K562 (cell line): Measurements from ENCODE around the gene DPH7. TPM values are rescaled to one million over a fixed set of nuclear protein-coding genes. Genes with fewer than 3 reads are reported as not detected.

Experiments
- ATAC-seq: fragments of 200-7000 bp; cut with Tn5 transposase; 3 replicates; pipeline ENCODE4 v1.9.1; 2020; ENCODE audit warnings: moderate library complexity
- BruUV-seq: library from RNA; stranded (reverse); fragments of 400-500 nt; replicated peaks from 2 replicates; lab custom pipeline; 2021; lab: Mats Ljungman, UMichigan
- CTCF ChIA-PET: fragments of 300-600 bp; formaldehyde crosslinking; extraction: SDS; loops from one replicate; lab custom pipeline; 2021; ENCODE audit warnings: low intra/inter-chr PET ratio; lab: Yijun Ruan, JAX
- POLR2A ChIA-PET: fragments of 300-600, 350-650 bp; sonication (Branson Sonifier 250); formaldehyde crosslinking; extraction: SDS; loops from one replicate; lab custom pipeline; 2021; ENCODE audit warnings: antibody characterized with exemption, inconsistent platforms; lab: Yijun Ruan, JAX
- DNase-seq, 4 experiments: peaks; one replicate each; pipeline versions ENCODE4 v3.0.0 to v3.0.0-alpha.2; 2011 to 2018; ENCODE audit warnings: low spot score in 3 of 4, mixed read lengths in 3 of 4; ENCODE audit errors: extremely low read depth in 1 of 4
- FAIRE-seq: peaks from 2 replicates; lab custom pipeline; 2011; peaks lifted over from hg19 to GRCh38; lab: Jason Lieb, UNC
- H2AFZ ChIP-seq: 2 replicates; pipeline ENCODE4 v1.6.0; 2011; ENCODE audit warnings: low read depth, low read length, control low read depth, inconsistent platforms
- H3K27ac ChIP-seq: fragments of 200-600 bp; 3 replicates; pipeline ENCODE4 v1.8.0; 2011; ENCODE audit warnings: low read depth, mild to moderate bottlenecking, control low read depth, inconsistent platforms, low read length, moderate library complexity, mixed read lengths; ENCODE audit errors: extremely low read depth
- H3K27me3 ChIP-seq, 2 experiments: fragments of 300-600 bp in 1 of 2; 2 replicates in 1 of 2; 3 replicates in 1 of 2; pipeline versions ENCODE4 v1.6.0 to v1.8.0; 2011; ENCODE audit warnings: inconsistent platforms in 2 of 2, low read length in 2 of 2, mild to moderate bottlenecking in 1 of 2, mixed read lengths in 1 of 2, moderate library complexity in 1 of 2; ENCODE audit not compliant: control insufficient read depth in 2 of 2, insufficient read depth in 2 of 2
- H3K36me3 ChIP-seq: fragments of 300-600 bp; 3 replicates; pipeline ENCODE4 v1.8.0; 2011; ENCODE audit warnings: mild to moderate bottlenecking, low read length, inconsistent platforms; ENCODE audit not compliant: control insufficient read depth, insufficient read depth
- H3K4me1 ChIP-seq, 2 experiments: fragments of 200-600 bp in 1 of 2; replicated peaks in 1 of 2; 2 replicates in 1 of 2; 3 replicates in 1 of 2; pipeline versions ENCODE4 v1.5.1 to v1.8.0; 2011; ENCODE audit warnings: inconsistent platforms in 2 of 2, low read length in 2 of 2, mild to moderate bottlenecking in 1 of 2, mixed read lengths in 1 of 2, moderate library complexity in 1 of 2; ENCODE audit not compliant: control insufficient read depth in 2 of 2, insufficient read depth in 2 of 2
- H3K4me2 ChIP-seq: 2 replicates; pipeline ENCODE4 v1.6.1; 2011; ENCODE audit warnings: low read length, control low read depth, inconsistent platforms, mixed read lengths; ENCODE audit not compliant: insufficient read depth
- H3K4me3 ChIP-seq: fragments of 200-600 bp; sonication (generic), shearing (Covaris generic); 2 replicates; pipeline ENCODE4 v1.5.1; 2016; ENCODE audit warnings: control low read depth, inconsistent platforms
- H3K79me2 ChIP-seq: fragments of 200-600 bp; 3 replicates; pipeline ENCODE4 v1.8.0; 2011; ENCODE audit warnings: low read length, inconsistent platforms; ENCODE audit not compliant: control insufficient read depth, insufficient read depth
- H3K9ac ChIP-seq, 2 experiments: 2 replicates each; pipeline versions ENCODE4 v1.6.0 to v1.6.1; 2011; ENCODE audit warnings: low read depth in 2 of 2, low read length in 2 of 2, control low read depth in 1 of 2, inconsistent platforms in 1 of 2, mild to moderate bottlenecking in 1 of 2, mixed read lengths in 1 of 2; ENCODE audit not compliant: insufficient read depth in 1 of 2
- H3K9me1 ChIP-seq: one replicate; pipeline ENCODE4 v1.6.0; 2011; ENCODE audit warnings: inconsistent platforms, mild to moderate bottlenecking, low read length, moderate library complexity; ENCODE audit not compliant: control insufficient read depth, insufficient read depth
- H3K9me3 ChIP-seq: replicated peaks from 2 replicates; pipeline ENCODE4 v1.5.1; 2011; ENCODE audit warnings: low read depth, low read length, inconsistent platforms; ENCODE audit not compliant: control insufficient read depth, insufficient read depth
- H4K20me1 ChIP-seq: replicated peaks from 2 replicates; pipeline ENCODE4 v1.6.1; 2011; ENCODE audit warnings: low read length, inconsistent platforms, mixed read lengths; ENCODE audit not compliant: control insufficient read depth, insufficient read depth
- BRD4 ChIP-seq: fragments of 200-600 bp; sonication (generic); IDR thresholded peaks from 2 replicates; pipeline ENCODE4 v1.6.1; 2017; ENCODE audit warnings: inconsistent platforms
- CHD1 ChIP-seq: fragments of 200-600 bp; sonication (generic); IDR thresholded peaks from one replicate; pipeline ENCODE4 v1.6.1; 2012; ENCODE audit warnings: mild to moderate bottlenecking, moderate library complexity, low read length, inconsistent platforms
- CXXC5 ChIP-seq: fragments of 250-450 bp; sonication (Bioruptor Pico); IDR thresholded peaks from 2 replicates; pipeline ENCODE4 v1.8.0; 2022; ENCODE audit warnings: inconsistent platforms, mild to moderate bottlenecking, moderate library complexity
- DDX20 ChIP-seq: fragments of 450-650 bp; IDR thresholded peaks from 2 replicates; pipeline ENCODE4 v1.6.1; 2016; ENCODE audit warnings: missing genetic modification characterization, low read depth, mild to moderate bottlenecking, missing compliant biosample characterization, moderate library complexity
- DMBX1 ChIP-seq: fragments of 250-450 bp; sonication (Bioruptor Pico); IDR thresholded peaks from 2 replicates; pipeline ENCODE4 v1.8.0; 2022; ENCODE audit warnings: inconsistent platforms, mild to moderate bottlenecking, moderate library complexity, borderline replicate concordance
- ETV5 ChIP-seq: sonication (generic); formaldehyde crosslinking; IDR thresholded peaks from 2 replicates; pipeline ENCODE4 v1.4.0; 2020; ENCODE audit warnings: low read depth, mild to moderate bottlenecking, missing genetic modification reagents
- NFATC3 ChIP-seq: fragments of 450-650 bp; IDR thresholded peaks from 2 replicates; pipeline ENCODE4 v1.6.1; 2017; ENCODE audit warnings: mild to moderate bottlenecking
- POLR2B ChIP-seq: fragments of 450-650 bp; IDR thresholded peaks from 2 replicates; pipeline ENCODE4 v1.6.1; 2018; ENCODE audit warnings: low read depth; ENCODE audit not compliant: partially characterized antibody
- PRMT5 ChIP-seq: sonication (generic); formaldehyde crosslinking; IDR thresholded peaks from 2 replicates; pipeline ENCODE4 v1.5.0; 2020; ENCODE audit warnings: missing genetic modification reagents
- PTTG1 ChIP-seq: fragments of 450-650 bp; IDR thresholded peaks from 2 replicates; pipeline ENCODE4 v1.6.1; 2016; ENCODE audit warnings: low read depth, mild to moderate bottlenecking, missing genetic modification characterization, missing compliant biosample characterization
- RAD21 ChIP-seq, 2 experiments: fragments of 250-450 bp in 1 of 2; fragments of 450-650 bp in 1 of 2; sonication (Bioruptor Pico) in 1 of 2; formaldehyde crosslinking in 1 of 2; IDR thresholded peaks in 1 of 2; conservative IDR thresholded peaks in 1 of 2; 2 replicates each; pipeline versions ENCODE4 v1.4.0 to v1.8.0; 2020 to 2022; ENCODE audit warnings: mild to moderate bottlenecking in 2 of 2, moderate library complexity in 1 of 2
- U2AF2 ChIP-seq: fragments of 200-400 bp; formaldehyde crosslinking; optimal IDR thresholded peaks from 2 replicates; pipeline ENCODE3; 2017; ENCODE audit warnings: low read depth, mild to moderate bottlenecking, low read length
- ZNF263 ChIP-seq: sonication (generic); formaldehyde crosslinking; IDR thresholded peaks from 2 replicates; pipeline ENCODE4 v1.8.0; 2022; ENCODE audit warnings: mild to moderate bottlenecking, missing genetic modification reagents, borderline replicate concordance
- ZNF445 ChIP-seq: fragments of 250-450 bp; sonication (Bioruptor Pico); IDR thresholded peaks from 2 replicates; pipeline ENCODE4 v1.4.0; 2020; ENCODE audit warnings: low read depth, mild to moderate bottlenecking, moderate library complexity
- ZNF830 ChIP-seq: fragments of 250-450 bp; sonication (Bioruptor Pico); IDR thresholded peaks from 2 replicates; pipeline ENCODE4 v1.5.0; 2021; ENCODE audit warnings: mild to moderate bottlenecking
- in situ Hi-C: fragments of 300-500 bp; cut with MboI; formaldehyde crosslinking; loops from 4 replicates; pipeline ENCODE4 v1.15.0; 2018; ENCODE audit warnings: inconsistent platforms, mixed read lengths
- intact Hi-C: fragments of 100-400 bp; cut with micrococcal nuclease; formaldehyde crosslinking; loops from 2 replicates; pipeline ENCODE4 v1.14.2; 2022
- polyA plus RNA-seq, 8 experiments: library from polyadenylated mRNA; depleted of rRNA in 4 of 8; stranded (reverse) in 5 of 8; unstranded in 3 of 8; fragments of >200 nt; fragmentation: Nextera tagmentation in 2 of 8; fragmentation: Illumina TruSeq in 1 of 8; extraction: Ambion mirVana in 2 of 8; extraction: Trizol in 1 of 8; gene quantifications; 2 replicates each; pipeline versions ENCODE4 v1.2.1 to v1.2.3, GENCODE V29; 2011 to 2014; ENCODE audit warnings: inconsistent platforms in 1 of 8, missing spikeins in 1 of 8
- total RNA-seq, 7 experiments: library from RNA; depleted of rRNA in 6 of 7; stranded (reverse); fragments of >200 nt in 6 of 7; fragmentation: Illumina TruSeq in 2 of 7; extraction: Trizol in 2 of 7; gene quantifications; 2 replicates each; pipeline versions ENCODE4 v1.2.1 to v1.2.3, GENCODE V29; 2011 to 2021; ENCODE audit warnings: low replicate concordance in 1 of 7
- TF ChIP-seq, protein P1 (sequence below), 2 experiments: fragments of 450-650 bp; conservative IDR thresholded peaks; 2 replicates each; pipeline ENCODE4 v1.6.1; 2017; ENCODE audit warnings: mild to moderate bottlenecking in 2 of 2, moderate library complexity in 2 of 2
- TF ChIP-seq, protein P2 (sequence below), 3 experiments: IDR thresholded peaks in 2 of 3; conservative IDR thresholded peaks in 1 of 3; 2 replicates each; pipeline ENCODE4 v1.5.1; 2011 to 2012; ENCODE audit warnings: low read length in 3 of 3, mild to moderate bottlenecking in 3 of 3, control low read depth in 2 of 3, improper control_type of control experiment in 1 of 3, inconsistent platforms in 1 of 3, low read depth in 1 of 3, mixed read lengths in 1 of 3, moderate library complexity in 1 of 3; ENCODE audit not compliant: insufficient read depth in 2 of 3
- TF ChIP-seq, protein P3 (sequence below): IDR thresholded peaks from 2 replicates; pipeline ENCODE4 v1.6.1; 2016; ENCODE audit warnings: missing genetic modification characterization, missing compliant biosample characterization

Gene DPH7
- total and polyA plus RNA-seq, 9 of the 15 experiments (the other 6 are each of a cell fraction or from before 2014, with no cell fraction given) = 13.9 to 68.6 (median 41.3) TPM

DNA sequence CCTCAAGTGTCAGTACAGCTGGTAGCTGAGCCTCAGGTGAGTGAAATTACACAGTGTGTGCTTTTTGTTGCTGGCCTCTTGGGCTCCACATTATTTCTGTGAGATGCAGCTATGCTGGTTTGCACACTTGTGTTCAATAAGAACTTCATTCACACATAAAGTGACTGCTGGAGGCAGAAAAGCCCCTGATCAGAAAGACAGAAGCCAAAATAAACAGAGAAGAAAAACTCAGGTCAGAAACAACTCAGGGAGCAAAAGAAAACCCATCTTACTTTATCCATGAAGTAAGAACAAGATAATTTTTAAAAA is 43.7 kb downstream of the DPH7 start:
- Histone ChIP-seq H3K9me1 (no peaks in the 10 kb centered on the region), H4K20me1 (no peaks in the 10 kb centered on the region), H3K9ac (peak overlapping the region in 1 of 2 experiments; percentile 40; a peak in 2 of 4 replicates), H3K4me3 (no peak overlapping the region), H3K27me3 (no peaks in the 10 kb centered on the region), H3K9me3 (no peaks in the 10 kb centered on the region), H3K4me1 (peaks cover 11 to 19% of the 10 kb centered on the region in 2 experiments; a peak in 4 of 5 replicates), H3K4me2 (no peak overlapping the region), H3K36me3 (no peaks in the 10 kb centered on the region), H3K79me2 (no peaks in the 10 kb centered on the region), H2AFZ (peak overlapping the region; percentile 98), H3K27ac (peak overlapping the region; percentile 11; the same call in 1 of the 3 replicates)
- in situ Hi-C loops (no loop called here), intact Hi-C loops (loop anchor here (10.0 kb wide), 1 partner anchor 90 kb away; the partner anchor contains the start of gene ENTPD8)
- ChIA-PET CTCF (interaction anchor here (0.9 to 1.0 kb wide), 2 partner anchors 44 to 90 kb away, joined by 3 read pairs; partner anchors contain the start of gene DPH7), POLR2A (interaction anchor here (0.6 to 1.2 kb wide), 5 partner anchors 15 to 816 kb away, joined by 3 to 6 read pairs (median 5); partner anchors contain the start of genes MRPL41 and PNPLA7)
- DNase-seq = no peak
- FAIRE-seq = no peak
- no TSS peak for BruUV-seq
- ATAC-seq = no peak
- TF ChIP-seq U2AF2 (no peak), CHD1 (no peak), ZNF445 (CRISPR knock-in tag) (no peak), ZNF263 (CRISPR knock-in tag) (no peak), POLR2B (no peak), RAD21 (CRISPR knock-in tag; conservative IDR thresholded peaks at IDR 0.05 in 1 of 2, IDR thresholded peaks at IDR 0.05 in 1 of 2) (0 out of 4 replicates have a peak, but pooled peaks of 1 of the 2 experiments have one; percentile 1), NFATC3 (no peak), DDX20 (tag) (no peak), PRMT5 (no peak), BRD4 (no peak), ZNF830 (CRISPR knock-in tag) (no peak), PTTG1 (tag) (no peak), ETV5 (CRISPR knock-in tag) (no peak), DMBX1 (CRISPR knock-in tag) (0 out of 2 replicates have a peak, but pooled peaks have one; percentile 39), CXXC5 (CRISPR knock-in tag) (0 out of 2 replicates have a peak, but pooled peaks have one; percentile 20)
- TF ChIP-seq, protein P1, sequence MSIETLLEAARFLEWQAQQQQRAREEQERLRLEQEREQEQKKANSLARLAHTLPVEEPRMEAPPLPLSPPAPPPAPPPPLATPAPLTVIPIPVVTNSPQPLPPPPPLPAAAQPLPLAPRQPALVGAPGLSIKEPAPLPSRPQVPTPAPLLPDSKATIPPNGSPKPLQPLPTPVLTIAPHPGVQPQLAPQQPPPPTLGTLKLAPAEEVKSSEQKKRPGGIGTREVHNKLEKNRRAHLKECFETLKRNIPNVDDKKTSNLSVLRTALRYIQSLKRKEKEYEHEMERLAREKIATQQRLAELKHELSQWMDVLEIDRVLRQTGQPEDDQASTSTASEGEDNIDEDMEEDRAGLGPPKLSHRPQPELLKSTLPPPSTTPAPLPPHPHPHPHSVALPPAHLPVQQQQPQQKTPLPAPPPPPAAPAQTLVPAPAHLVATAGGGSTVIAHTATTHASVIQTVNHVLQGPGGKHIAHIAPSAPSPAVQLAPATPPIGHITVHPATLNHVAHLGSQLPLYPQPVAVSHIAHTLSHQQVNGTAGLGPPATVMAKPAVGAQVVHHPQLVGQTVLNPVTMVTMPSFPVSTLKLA (conservative IDR thresholded peaks at IDR 0.05) = peak in 1 of 2 experiments; percentile 3; a peak in 2 of 4 replicates
- TF ChIP-seq, protein P2, sequence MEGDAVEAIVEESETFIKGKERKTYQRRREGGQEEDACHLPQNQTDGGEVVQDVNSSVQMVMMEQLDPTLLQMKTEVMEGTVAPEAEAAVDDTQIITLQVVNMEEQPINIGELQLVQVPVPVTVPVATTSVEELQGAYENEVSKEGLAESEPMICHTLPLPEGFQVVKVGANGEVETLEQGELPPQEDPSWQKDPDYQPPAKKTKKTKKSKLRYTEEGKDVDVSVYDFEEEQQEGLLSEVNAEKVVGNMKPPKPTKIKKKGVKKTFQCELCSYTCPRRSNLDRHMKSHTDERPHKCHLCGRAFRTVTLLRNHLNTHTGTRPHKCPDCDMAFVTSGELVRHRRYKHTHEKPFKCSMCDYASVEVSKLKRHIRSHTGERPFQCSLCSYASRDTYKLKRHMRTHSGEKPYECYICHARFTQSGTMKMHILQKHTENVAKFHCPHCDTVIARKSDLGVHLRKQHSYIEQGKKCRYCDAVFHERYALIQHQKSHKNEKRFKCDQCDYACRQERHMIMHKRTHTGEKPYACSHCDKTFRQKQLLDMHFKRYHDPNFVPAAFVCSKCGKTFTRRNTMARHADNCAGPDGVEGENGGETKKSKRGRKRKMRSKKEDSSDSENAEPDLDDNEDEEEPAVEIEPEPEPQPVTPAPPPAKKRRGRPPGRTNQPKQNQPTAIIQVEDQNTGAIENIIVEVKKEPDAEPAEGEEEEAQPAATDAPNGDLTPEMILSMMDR (IDR thresholded peaks at IDR 0.05 in 2 of 3, conservative IDR thresholded peaks at IDR 0.05 in 1 of 3; ENCODE audit: insufficient read depth in 2 of 3, low read depth in 1 of 3, low read length in 3 of 3) = 0 out of 6 replicates have a peak, but pooled peaks of 1 of the 3 experiments have one; percentile 3
- TF ChIP-seq, protein P3, sequence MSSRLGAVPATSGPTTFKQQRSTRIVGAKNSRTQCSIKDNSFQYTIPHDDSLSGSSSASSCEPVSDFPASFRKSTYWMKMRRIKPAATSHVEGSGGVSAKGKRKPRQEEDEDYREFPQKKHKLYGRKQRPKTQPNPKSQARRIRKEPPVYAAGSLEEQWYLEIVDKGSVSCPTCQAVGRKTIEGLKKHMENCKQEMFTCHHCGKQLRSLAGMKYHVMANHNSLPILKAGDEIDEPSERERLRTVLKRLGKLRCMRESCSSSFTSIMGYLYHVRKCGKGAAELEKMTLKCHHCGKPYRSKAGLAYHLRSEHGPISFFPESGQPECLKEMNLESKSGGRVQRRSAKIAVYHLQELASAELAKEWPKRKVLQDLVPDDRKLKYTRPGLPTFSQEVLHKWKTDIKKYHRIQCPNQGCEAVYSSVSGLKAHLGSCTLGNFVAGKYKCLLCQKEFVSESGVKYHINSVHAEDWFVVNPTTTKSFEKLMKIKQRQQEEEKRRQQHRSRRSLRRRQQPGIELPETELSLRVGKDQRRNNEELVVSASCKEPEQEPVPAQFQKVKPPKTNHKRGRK (tag) = 0 out of 2 replicates have a peak, but pooled peaks have one; percentile 30
